H9 (cell line): Measurements from ENCODE around the gene MTNR1A. TPM values are rescaled to one million over a fixed set of nuclear protein-coding genes. Genes with fewer than 3 reads are reported as not detected.

ENCODE experiments used
- DNase-seq: peaks from one replicate; pipeline ENCODE4 v3.0.0-alpha.2; 2017
- H2AFZ ChIP-seq: one replicate; pipeline ENCODE4 v1.6.1; 2013; ENCODE audit warnings: mild to moderate bottlenecking, low read length, control low read depth, moderate library complexity
- H2AK5ac ChIP-seq: 2 replicates; pipeline ENCODE4 v1.6.1; 2013; ENCODE audit warnings: low read length, control low read depth, mixed read lengths; ENCODE audit not compliant: insufficient read length
- H2BK120ac ChIP-seq: one replicate; pipeline ENCODE4 v1.6.1; 2013; ENCODE audit warnings: low read depth, mild to moderate bottlenecking, low read length, control low read depth, inconsistent platforms; ENCODE audit not compliant: poor library complexity, severe bottlenecking
- H2BK12ac ChIP-seq: 2 replicates; pipeline ENCODE4 v1.6.1; 2013; ENCODE audit warnings: low read length, control low read depth, mixed read lengths, low read depth; ENCODE audit not compliant: insufficient read length
- H2BK15ac ChIP-seq: 2 replicates; pipeline ENCODE4 v1.6.1; 2013; ENCODE audit warnings: low read depth, low read length, control low read depth
- H2BK20ac ChIP-seq: one replicate; pipeline ENCODE4 v1.6.1; 2013; ENCODE audit warnings: low read depth, mild to moderate bottlenecking, low read length, control low read depth, inconsistent platforms; ENCODE audit not compliant: poor library complexity, severe bottlenecking
- H2BK5ac ChIP-seq: 2 replicates; pipeline ENCODE4 v1.6.1; 2013; ENCODE audit warnings: low read length, control low read depth, mixed read lengths; ENCODE audit not compliant: insufficient read length
- H3K14ac ChIP-seq: 2 replicates; pipeline ENCODE4 v1.6.1; 2013; ENCODE audit warnings: low read length, control low read depth; ENCODE audit not compliant: insufficient read depth
- H3K18ac ChIP-seq: 2 replicates; pipeline ENCODE4 v1.6.1; 2013; ENCODE audit warnings: low read depth, mild to moderate bottlenecking, mixed read lengths, low read length, control low read depth; ENCODE audit not compliant: insufficient read length
- H3K23ac ChIP-seq: 2 replicates; pipeline ENCODE4 v1.6.1; 2013; ENCODE audit warnings: low read length, control low read depth, mixed read lengths, low read depth; ENCODE audit not compliant: insufficient read length
- H3K23me2 ChIP-seq: 2 replicates; pipeline ENCODE4 v1.6.1; 2013; ENCODE audit warnings: low read depth, mild to moderate bottlenecking, mixed read lengths, low read length, control low read depth; ENCODE audit not compliant: insufficient read length, poor library complexity, severe bottlenecking
- H3K27ac ChIP-seq: 2 replicates; pipeline ENCODE4 v1.5.1; 2013; ENCODE audit warnings: low read length, control low read depth, mixed read lengths, low read depth; ENCODE audit not compliant: insufficient read length
- H3K27me3 ChIP-seq: 2 replicates; pipeline ENCODE4 v1.6.1; 2013; ENCODE audit warnings: low read length, control low read depth, inconsistent platforms; ENCODE audit not compliant: insufficient read depth
- H3K4ac ChIP-seq: 2 replicates; pipeline ENCODE4 v1.6.1; 2013; ENCODE audit warnings: low read depth, mild to moderate bottlenecking, control low read depth, inconsistent platforms, low read length, moderate library complexity
- H3K4me1 ChIP-seq: 2 replicates; pipeline ENCODE4 v1.6.1; 2013; ENCODE audit warnings: low read length, control low read depth, inconsistent platforms; ENCODE audit not compliant: insufficient read depth
- H3K4me2 ChIP-seq: 2 replicates; pipeline ENCODE4 v1.6.1; 2013; ENCODE audit warnings: low read length, control low read depth, mixed read lengths; ENCODE audit not compliant: insufficient read length, insufficient read depth
- H3K56ac ChIP-seq: 2 replicates; pipeline ENCODE4 v1.6.1; 2013; ENCODE audit warnings: low read depth, mild to moderate bottlenecking, mixed read lengths, low read length, control low read depth; ENCODE audit not compliant: insufficient read length
- H3K79me1 ChIP-seq: 2 replicates; pipeline ENCODE4 v1.6.1; 2013; ENCODE audit warnings: low read depth, mild to moderate bottlenecking, moderate library complexity, low read length, control low read depth, inconsistent platforms; ENCODE audit not compliant: insufficient read depth, poor library complexity, severe bottlenecking
- H3K79me2 ChIP-seq: 2 replicates; pipeline ENCODE4 v1.6.1; 2013; ENCODE audit warnings: low read length, control low read depth, inconsistent platforms; ENCODE audit not compliant: insufficient read depth
- H3K9ac ChIP-seq: 2 replicates; pipeline ENCODE4 v1.6.1; 2013; ENCODE audit warnings: low read length, control low read depth, mixed read lengths; ENCODE audit not compliant: insufficient read length; ENCODE audit errors: extremely low read depth
- H3K9me3 ChIP-seq: one replicate; pipeline ENCODE4 v1.6.1; 2013; ENCODE audit warnings: low read depth, low read length, inconsistent platforms; ENCODE audit not compliant: control insufficient read depth
- H3T11ph ChIP-seq: one replicate; pipeline ENCODE4 v1.6.1; 2013; ENCODE audit warnings: mild to moderate bottlenecking, low read length, control low read depth, inconsistent platforms
- H4K20me1 ChIP-seq: one replicate; pipeline ENCODE4 v1.6.1; 2013; ENCODE audit not compliant: control insufficient read depth, insufficient read length, insufficient read depth
- H4K5ac ChIP-seq: 2 replicates; pipeline ENCODE4 v1.6.1; 2013; ENCODE audit warnings: low read depth, mild to moderate bottlenecking, mixed read lengths, low read length, control low read depth; ENCODE audit not compliant: insufficient read length
- H4K8ac ChIP-seq: replicated peaks from 2 replicates; pipeline ENCODE4 v1.6.1; 2013; ENCODE audit warnings: low read length, control low read depth, mixed read lengths, low read depth; ENCODE audit not compliant: insufficient read length
- H4K91ac ChIP-seq: 2 replicates; pipeline ENCODE4 v1.6.1; 2013; ENCODE audit warnings: low read depth, mild to moderate bottlenecking, moderate library complexity, mixed read lengths, low read length, control low read depth; ENCODE audit not compliant: insufficient read length
- H3K27ac Mint-ChIP-seq, 3 experiments: 2 replicates in 2 of 3; 3 replicates in 1 of 3; pipeline ENCODE4 v1.8.0; 2020 to 2021; ENCODE audit warnings: mixed read lengths in 3 of 3, mild to moderate bottlenecking in 1 of 3, moderate library complexity in 1 of 3
- H3K27me3 Mint-ChIP-seq: 2 replicates; pipeline ENCODE4 v1.8.0; 2021; ENCODE audit warnings: low read depth, mild to moderate bottlenecking, moderate library complexity, mixed read lengths
- H3K36me3 Mint-ChIP-seq, 3 experiments: 2 replicates in 2 of 3; 3 replicates in 1 of 3; pipeline ENCODE4 v1.8.0; 2020 to 2021; ENCODE audit warnings: low read depth in 3 of 3, mixed read lengths in 3 of 3; ENCODE audit not compliant: insufficient read depth in 1 of 3
- H3K4me1 Mint-ChIP-seq, 2 experiments: 2 replicates each; pipeline ENCODE4 v1.8.0; 2020; ENCODE audit warnings: mixed read lengths in 2 of 2
- H3K4me3 Mint-ChIP-seq, 2 experiments: 2 replicates in 1 of 2; 3 replicates in 1 of 2; pipeline ENCODE4 v1.8.0; 2020 to 2021; ENCODE audit warnings: mild to moderate bottlenecking in 2 of 2, mixed read lengths in 2 of 2, moderate library complexity in 1 of 2
- H3K9me3 Mint-ChIP-seq, 2 experiments: 2 replicates in 1 of 2; 3 replicates in 1 of 2; pipeline ENCODE4 v1.8.0; 2020; ENCODE audit warnings: mild to moderate bottlenecking in 2 of 2, mixed read lengths in 2 of 2, moderate library complexity in 1 of 2
- CTCF ChIP-seq: fragments of 200-600 bp; sonication (generic); conservative IDR thresholded peaks from 3 replicates; pipeline ENCODE4 v1.8.0; 2021; ENCODE audit warnings: antibody characterized with exemption, mild to moderate bottlenecking
- WGBS: extraction: QIAGEN DNeasy Blood & Tissue Kit; methylation state at CpG from one replicate; pipeline ENCODE4 v1.1.7; 2013; ENCODE audit warnings: missing lambda C conversion rate, low lambda C conversion rate, mixed read lengths; ENCODE audit not compliant: insufficient read length; ENCODE audit errors: extremely low coverage; 5-methylcytosine and 5-hydroxymethylcytosine counted together
- total RNA-seq: library from RNA; stranded (reverse); gene quantifications from 2 replicates; pipeline ENCODE4 v1.2.1, GENCODE V29; 2021

Gene MTNR1A
- total RNA-seq, 1 experiment from 2014 or later = 0.57 TPM

- WGBS = no CpG with 5 or more reads among the region's 9 CpGs
- H2BK12ac ChIP-seq = no peak overlapping the region
- no peak overlapping the region for H2AFZ ChIP-seq
- no peak overlapping the region for H4K5ac ChIP-seq
- H3K79me2 ChIP-seq = no peaks in the 10 kb centered on the region
- H3K79me1 ChIP-seq = no peaks in the 10 kb centered on the region
- no peaks in the 10 kb centered on the region for H4K20me1 ChIP-seq
- H4K8ac ChIP-seq = no peak overlapping the region
- no peak overlapping the region for H3K14ac ChIP-seq
- no peak overlapping the region for H3K4me2 ChIP-seq
- H3K9ac ChIP-seq = no peak overlapping the region
- DNase-seq = no peak
- Mint-ChIP-seq H3K27ac (no peak overlapping the region), H3K27me3 (peaks cover 9% of the 10 kb centered on the region), H3K4me3 (no peak overlapping the region), H3K36me3 (peaks cover 11 to 13% (median 11%) of the 10 kb centered on the region in 3 experiments), H3K9me3 (peaks cover 22 to 30% of the 10 kb centered on the region in 2 experiments), H3K4me1 (peaks cover 15 to 16% of the 10 kb centered on the region in 2 experiments)
- H2BK5ac ChIP-seq = no peak overlapping the region
- no peak overlapping the region for H3T11ph ChIP-seq
- peaks cover 7% of the 10 kb centered on the region for H3K9me3 ChIP-seq
- peaks cover 3% of the 10 kb centered on the region; the same call in 1 of the 2 replicates for H3K4me1 ChIP-seq
- no peaks in the 10 kb centered on the region for H3K27me3 ChIP-seq
- H3K23me2 ChIP-seq = no peaks in the 10 kb centered on the region
- no peak for TF ChIP-seq CTCF
- H3K18ac ChIP-seq = no peak overlapping the region
- no peak overlapping the region for H3K4ac ChIP-seq
- H3K23ac ChIP-seq = no peak overlapping the region
- no peak overlapping the region for H2BK120ac ChIP-seq
- no peak overlapping the region for H3K27ac ChIP-seq
- H4K91ac ChIP-seq = no peak overlapping the region
- no peak overlapping the region for H3K56ac ChIP-seq
- H2BK15ac ChIP-seq = no peak overlapping the region
- no peak overlapping the region for H2BK20ac ChIP-seq
- no peak overlapping the region for H2AK5ac ChIP-seq
Measured at GRCh38 chr4:186487726-186488125, 67.6 kb downstream of the MTNR1A start.
